ENCODE results near the gene C12orf57. TPM values are rescaled to one million over a fixed set of nuclear protein-coding genes. Genes with fewer than 3 reads are reported as not detected.

Gene C12orf57
- total and polyA plus RNA-seq, 2 donors (not counting 1 experiment from before 2014, with no cell fraction given), result 107 to 220 TPM

DNA sequence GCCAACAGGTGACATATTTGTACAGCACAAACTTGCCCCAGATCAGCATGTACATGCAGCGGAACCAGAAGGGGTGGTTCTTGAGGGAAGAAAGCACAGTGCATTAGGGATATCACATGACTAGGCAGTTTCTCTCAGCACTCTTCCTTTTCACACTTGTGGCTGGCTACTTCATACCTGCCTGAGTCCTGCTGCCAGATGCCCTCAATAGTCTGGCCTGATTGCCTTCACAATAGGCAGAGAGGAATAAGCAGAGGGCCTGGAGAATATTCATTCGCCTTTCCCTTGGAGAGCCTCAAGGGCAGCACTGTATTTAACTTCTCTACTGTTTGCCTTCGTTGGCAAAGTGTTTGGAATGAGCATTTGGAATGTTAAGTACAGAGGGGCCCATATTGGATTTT is 34.8 kb downstream of the C12orf57 start:
- Histone ChIP-seq H3K4me2 (ENCODE audit: extremely low read depth, insufficient read depth, low read length) (no peak overlapping the region), H3K4me1 (ENCODE audit: control insufficient read depth, extremely low read depth, insufficient read depth, low read length) (no peaks in the 10 kb centered on the region), H3K36me3 (ENCODE audit: control insufficient read depth, insufficient read depth, low read length) (peaks cover 23% of the 10 kb centered on the region), H3K4me3 (replicated peaks in 1 of 4; ENCODE audit: control extremely low read depth in 1 of 4, insufficient read depth in 1 of 4, low read depth in 3 of 4, low read length in 4 of 4) (no peak overlapping the region), H4K20me1 (ENCODE audit: control insufficient read depth, extremely low read depth, insufficient read depth, low read length) (no peaks in the 10 kb centered on the region), H3K27ac (ENCODE audit: insufficient read depth, low read length) (no peak overlapping the region), H3K27me3 (ENCODE audit: control insufficient read depth, insufficient read depth, low read length) (no peaks in the 10 kb centered on the region), H2AFZ (ENCODE audit: low read length) (no peak overlapping the region), H3K9ac (ENCODE audit: insufficient read depth, low read length) (no peak overlapping the region), H3K9me3 (ENCODE audit: control insufficient read depth, insufficient read depth, low read depth, low read length) (no peaks in the 10 kb centered on the region), H3K79me2 (ENCODE audit: control insufficient read depth, insufficient read depth, low read length) (no peaks in the 10 kb centered on the region)
- TF ChIP-seq EZH2 (IDR thresholded peaks at IDR 0.05; ENCODE audit: low read length, missing control alignments), result no peak
- TF ChIP-seq CTCF (conservative IDR thresholded peaks at IDR 0.05 in 1 of 2, IDR thresholded peaks at IDR 0.05 in 1 of 2; ENCODE audit: low read depth in 1 of 2, low read length in 2 of 2), result no peak
- no peak for DNase-seq (ENCODE audit: low read depth in 2 of 2)

- no peaks in the 10 kb centered on the region for H3K9me3 ChIP-seq (ENCODE audit: control insufficient read depth, insufficient read depth, low read depth, low read length)
- H3K4me2 ChIP-seq (ENCODE audit: extremely low read depth, insufficient read depth, low read length), result no peak overlapping the region
- TF ChIP-seq EZH2 (IDR thresholded peaks at IDR 0.05; ENCODE audit: low read length, missing control alignments), result no peak
- no peak for TF ChIP-seq CTCF (conservative IDR thresholded peaks at IDR 0.05 in 1 of 2, IDR thresholded peaks at IDR 0.05 in 1 of 2; ENCODE audit: low read depth in 1 of 2, low read length in 2 of 2)
- no peaks in the 10 kb centered on the region for H3K27me3 ChIP-seq (ENCODE audit: control insufficient read depth, insufficient read depth, low read length)
- H3K36me3 ChIP-seq (ENCODE audit: control insufficient read depth, insufficient read depth, low read length), result peaks cover 23% of the 10 kb centered on the region
- no peaks in the 10 kb centered on the region for H3K4me1 ChIP-seq (ENCODE audit: control insufficient read depth, extremely low read depth, insufficient read depth, low read length)
- no peak overlapping the region for H2AFZ ChIP-seq (ENCODE audit: low read length)
- no peak overlapping the region for H3K27ac ChIP-seq (ENCODE audit: insufficient read depth, low read length)
- no peak overlapping the region for H3K9ac ChIP-seq (ENCODE audit: insufficient read depth, low read length)
- H4K20me1 ChIP-seq (ENCODE audit: control insufficient read depth, extremely low read depth, insufficient read depth, low read length), result no peaks in the 10 kb centered on the region
- DNase-seq (ENCODE audit: low read depth in 2 of 2), result no peak
- H3K79me2 ChIP-seq (ENCODE audit: control insufficient read depth, insufficient read depth, low read length), result no peaks in the 10 kb centered on the region
- no peak overlapping the region for H3K4me3 ChIP-seq (replicated peaks in 1 of 4; ENCODE audit: control extremely low read depth in 1 of 4, insufficient read depth in 1 of 4, low read depth in 3 of 4, low read length in 4 of 4)
These were observed 35.2 kb downstream of the C12orf57 start for GRCh38 chr12:6979021-6979420.

- Histone ChIP-seq H3K4me1 (ENCODE audit: control insufficient read depth, extremely low read depth, insufficient read depth, low read length) (no peaks in the 10 kb centered on the region), H3K9me3 (ENCODE audit: control insufficient read depth, insufficient read depth, low read depth, low read length) (no peaks in the 10 kb centered on the region), H3K36me3 (ENCODE audit: control insufficient read depth, insufficient read depth, low read length) (peaks cover 19% of the 10 kb centered on the region), H3K4me2 (ENCODE audit: extremely low read depth, insufficient read depth, low read length) (no peak overlapping the region), H3K27ac (ENCODE audit: insufficient read depth, low read length) (no peak overlapping the region), H3K27me3 (ENCODE audit: control insufficient read depth, insufficient read depth, low read length) (no peaks in the 10 kb centered on the region), H3K9ac (ENCODE audit: insufficient read depth, low read length) (no peak overlapping the region), H2AFZ (ENCODE audit: low read length) (no peak overlapping the region), H3K4me3 (replicated peaks in 1 of 4; ENCODE audit: control extremely low read depth in 1 of 4, insufficient read depth in 1 of 4, low read depth in 3 of 4, low read length in 4 of 4) (no peak overlapping the region), H3K79me2 (ENCODE audit: control insufficient read depth, insufficient read depth, low read length) (no peaks in the 10 kb centered on the region), H4K20me1 (ENCODE audit: control insufficient read depth, extremely low read depth, insufficient read depth, low read length) (no peaks in the 10 kb centered on the region)
- TF ChIP-seq EZH2 (IDR thresholded peaks at IDR 0.05; ENCODE audit: low read length, missing control alignments) (no peak), CTCF (conservative IDR thresholded peaks at IDR 0.05 in 1 of 2, IDR thresholded peaks at IDR 0.05 in 1 of 2; ENCODE audit: low read depth in 1 of 2, low read length in 2 of 2) (no peak)
- DNase-seq (ENCODE audit: low read depth in 2 of 2), result no peak
These were observed 35.6 kb downstream of the C12orf57 start for GRCh38 chr12:6979453-6979852.
